Stimulated activated CD4-positive, alpha-beta T cell treated with anti-CD3 and anti-CD28 coated beads, TNF-alpha, amount 100 ng/mL, for 24 hours (primary cell): ENCODE data around the gene CSNK1G3.
"Not testable (repeated sequence)": the region's sequence is repeated elsewhere in the genome, so short reads cannot be mapped to it uniquely, and the experiment has no call there.

Experiments used
- DNase-seq, 3 experiments: peaks; one replicate each; pipeline ENCODE4 v3.0.0-alpha.2; 2020; ENCODE audit warnings: low read depth in 3 of 3

CSNK1G3 gene

GRCh38 chr5:123559434-123559775, 47.4 kb downstream of the CSNK1G3 start:
- DNase-seq, result no peak

- no peak for DNase-seq
These were observed 49.3 kb downstream of the CSNK1G3 start for GRCh38 chr5:123561230-123561629.

- DNase-seq, result no peak
These were observed 60.0 kb downstream of the CSNK1G3 start for GRCh38 chr5:123571927-123572326.

- DNase-seq, result no peak
These were observed 66.4 kb downstream of the CSNK1G3 start for GRCh38 chr5:123578390-123578789.

GRCh38 chr5:123579410-123579809, 67.4 kb downstream of the CSNK1G3 start:
- DNase-seq, result no peak

GRCh38 chr5:123582550-123583285, 70.7 kb downstream of the CSNK1G3 start:
- no peak for DNase-seq

GRCh38 chr5:123585871-123586270, 73.9 kb downstream of the CSNK1G3 start:
- DNase-seq, result no peak

- no peak for DNase-seq
These were observed 82.5 kb downstream of the CSNK1G3 start for GRCh38 chr5:123594434-123594833.

GRCh38 chr5:123597018-123597417, 85.0 kb downstream of the CSNK1G3 start:
- DNase-seq, result no peak

GRCh38 chr5:123598028-123598689, 86.2 kb downstream of the CSNK1G3 start:
- DNase-seq, result no peak

- DNase-seq, result no peak
These were observed 87.2 kb downstream of the CSNK1G3 start for GRCh38 chr5:123599171-123599570.

- no peak for DNase-seq
These were observed 89.6 kb downstream of the CSNK1G3 start for GRCh38 chr5:123601610-123602009.

- DNase-seq, result no peak
These were observed 93.8 kb downstream of the CSNK1G3 start for GRCh38 chr5:123605822-123606221.

GRCh38 chr5:123610209-123610608, 98.2 kb downstream of the CSNK1G3 start:
- no peak for DNase-seq

GRCh38 chr5:123610665-123611405, 98.9 kb downstream of the CSNK1G3 start:
- peak in 1 of 3 experiments; percentile 2 for DNase-seq

GRCh38 chr5:123611406-123611709, 99.4 kb downstream of the CSNK1G3 start:
- DNase-seq, result no peak

GRCh38 chr5:123617561-123617960, 105.6 kb downstream of the CSNK1G3 start:
- no peak for DNase-seq

GRCh38 chr5:123626051-123626450, 114.1 kb downstream of the CSNK1G3 start:
- DNase-seq, result no peak

- no peak for DNase-seq
These were observed 117.0 kb downstream of the CSNK1G3 start for GRCh38 chr5:123628860-123629544.

- no peak for DNase-seq
These were observed 124.0 kb downstream of the CSNK1G3 start for GRCh38 chr5:123636006-123636405.

- DNase-seq, result not testable (repeated sequence)
These were observed 125.1 kb downstream of the CSNK1G3 start for GRCh38 chr5:123637028-123637427.

GRCh38 chr5:123639244-123639643, 127.3 kb downstream of the CSNK1G3 start:
- no peak for DNase-seq
